22Rv1 (cell line): ENCODE data around the gene MDM2.

Source experiments
- H3K27ac ChIP-seq: fragments of 450-650 bp; 2 replicates; pipeline ENCODE4 v1.5.1; 2017
- CTCF ChIP-seq: fragments of 450-650 bp; IDR thresholded peaks from 2 replicates; pipeline ENCODE4 v1.5.1; 2017; ENCODE audit warnings: mild to moderate bottlenecking
- ZFX ChIP-seq: fragments of 450-650 bp; IDR thresholded peaks from 2 replicates; pipeline ENCODE4 v1.6.1; 2017; ENCODE audit warnings: antibody characterized with exemption, borderline replicate concordance

The MDM2 gene

GRCh38 chr12:68878283-68878682, 70.3 kb downstream of the MDM2 start:
- TF ChIP-seq ZFX = no peak
- no peak for TF ChIP-seq CTCF
- H3K27ac ChIP-seq = no peak overlapping the region

- TF ChIP-seq ZFX (no peak), CTCF (no peak)
- H3K27ac ChIP-seq = no peak overlapping the region
These were observed 70.9 kb downstream of the MDM2 start for GRCh38 chr12:68878846-68879245.

GRCh38 chr12:68880660-68881325, 72.8 kb downstream of the MDM2 start:
- H3K27ac ChIP-seq = no peak overlapping the region
- TF ChIP-seq CTCF = no peak
- no peak for TF ChIP-seq ZFX

- TF ChIP-seq ZFX (no peak), CTCF (no peak)
- no peak overlapping the region for H3K27ac ChIP-seq
These were observed 74.4 kb downstream of the MDM2 start for GRCh38 chr12:68882251-68882964.

GRCh38 chr12:68883151-68883550, 75.2 kb downstream of the MDM2 start:
- H3K27ac ChIP-seq = no peak overlapping the region
- TF ChIP-seq ZFX = no peak
- TF ChIP-seq CTCF = no peak

GRCh38 chr12:68884251-68884650, 76.3 kb downstream of the MDM2 start:
- no peak overlapping the region for H3K27ac ChIP-seq
- TF ChIP-seq ZFX (no peak), CTCF (no peak)

GRCh38 chr12:68885381-68885780, 77.4 kb downstream of the MDM2 start:
- TF ChIP-seq CTCF (no peak), ZFX (no peak)
- H3K27ac ChIP-seq = no peak overlapping the region
